H1 (cell line): ENCODE results near the gene HDGFL3.

Source experiments
- BRCA1 ChIP-seq: IDR thresholded peaks from 2 replicates; pipeline ENCODE4 v1.6.1; 2012; ENCODE audit warnings: low read depth, low read length, improper control_type of control experiment
- CHD2 ChIP-seq: IDR thresholded peaks from 2 replicates; pipeline ENCODE4 v1.6.1; 2012; ENCODE audit warnings: low read length, improper control_type of control experiment
- CTCF ChIP-seq, 3 experiments: IDR thresholded peaks; 1 replicate in 2 of 3; 2 replicates in 1 of 3; pipeline versions ENCODE4 v1.5.1 to v1.6.1; 2011; ENCODE audit warnings: low read length in 3 of 3, mild to moderate bottlenecking in 3 of 3, inconsistent platforms in 2 of 3, low read depth in 1 of 3, moderate library complexity in 1 of 3; ENCODE audit not compliant: insufficient read depth in 1 of 3; ENCODE audit errors: control extremely low read depth in 1 of 3
- EZH2 ChIP-seq: fragments of 200-600 bp; sonication (generic); IDR thresholded peaks from 2 replicates; pipeline ENCODE4 v1.7.1; 2012; ENCODE audit warnings: low read depth, mild to moderate bottlenecking, moderate library complexity, low read length, inconsistent platforms; ENCODE audit not compliant: severe bottlenecking
- JUN ChIP-seq: IDR thresholded peaks from 2 replicates; pipeline ENCODE4 v1.6.1; 2011; ENCODE audit warnings: low read depth, mild to moderate bottlenecking, improper control_type of control experiment, low read length
- NRF1 ChIP-seq: IDR thresholded peaks from 2 replicates; pipeline ENCODE4 v1.6.1; 2011; ENCODE audit warnings: mild to moderate bottlenecking, low read depth, low read length, improper control_type of control experiment
- POLR2A ChIP-seq, 2 experiments: IDR thresholded peaks; 1 replicate in 1 of 2; 2 replicates in 1 of 2; pipeline ENCODE4 v1.6.1; 2011; ENCODE audit warnings: low read depth in 2 of 2, low read length in 2 of 2, mild to moderate bottlenecking in 2 of 2; ENCODE audit errors: control extremely low read depth in 1 of 2
- RNF2 ChIP-seq: fragments of 200-900, 300-1000 bp; sonication (generic); IDR thresholded peaks from 2 replicates; pipeline ENCODE4 v1.7.1; 2016; ENCODE audit warnings: borderline replicate concordance, low read depth, mild to moderate bottlenecking, antibody characterized with exemption, low read length; ENCODE audit not compliant: poor library complexity, severe bottlenecking; ENCODE audit errors: missing control alignments
- TAF1 ChIP-seq: IDR thresholded peaks from 2 replicates; pipeline ENCODE4 v1.6.1; 2011; ENCODE audit warnings: mild to moderate bottlenecking, low read depth, low read length
- TEAD4 ChIP-seq: IDR thresholded peaks from 2 replicates; pipeline ENCODE4 v1.6.1; 2012; ENCODE audit warnings: low read depth, low read length, inconsistent platforms, mixed read lengths
- TF ChIP-seq, protein P1 (sequence below): IDR thresholded peaks from 2 replicates; pipeline ENCODE4 v1.6.1; 2012; ENCODE audit warnings: inconsistent platforms

GRCh38 chr15:83105440-83105839 is 102.2 kb downstream of the HDGFL3 start:
- no peak for TF ChIP-seq CTCF (IDR thresholded peaks at IDR 0.05; ENCODE audit: control extremely low read depth in 1 of 3, insufficient read depth in 1 of 3, low read depth in 1 of 3, low read length in 3 of 3)
- TF ChIP-seq JUN = no peak
- TF ChIP-seq RNF2 = no peak
- TF ChIP-seq NRF1 = no peak
- no peak for TF ChIP-seq POLR2A (IDR thresholded peaks at IDR 0.05; ENCODE audit: control extremely low read depth in 1 of 2, low read depth in 2 of 2, low read length in 2 of 2)
- TF ChIP-seq TEAD4 = no peak
- TF ChIP-seq TAF1 = no peak
- no peak for TF ChIP-seq BRCA1
- TF ChIP-seq, protein P1, sequence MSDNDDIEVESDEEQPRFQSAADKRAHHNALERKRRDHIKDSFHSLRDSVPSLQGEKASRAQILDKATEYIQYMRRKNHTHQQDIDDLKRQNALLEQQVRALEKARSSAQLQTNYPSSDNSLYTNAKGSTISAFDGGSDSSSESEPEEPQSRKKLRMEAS = no peak
- no peak for TF ChIP-seq CHD2
- no peak for TF ChIP-seq EZH2
